NB4 (cell line): ENCODE measurements around the gene CYB561D2.

Experiments used
- DNase-seq: peaks from one replicate; pipeline ENCODE4 v3.0.0; 2010; ENCODE audit warnings: low read depth
- H3K4me3 ChIP-seq: one replicate; pipeline ENCODE4 v1.5.1; 2011; ENCODE audit warnings: mild to moderate bottlenecking, low read depth, low read length, moderate library complexity
- CTCF ChIP-seq: IDR thresholded peaks from one replicate; pipeline ENCODE4 v1.5.1; 2012; ENCODE audit warnings: low read depth, low read length
- MAX ChIP-seq: IDR thresholded peaks from 2 replicates; pipeline ENCODE4 v1.6.1; 2011; ENCODE audit warnings: low read depth, low read length
- MYC ChIP-seq: IDR thresholded peaks from 2 replicates; pipeline ENCODE4 v1.6.1; 2011; ENCODE audit warnings: low read depth, low read length
- POLR2A ChIP-seq: IDR thresholded peaks from 2 replicates; pipeline ENCODE4 v1.6.1; 2011; ENCODE audit warnings: mild to moderate bottlenecking; ENCODE audit not compliant: insufficient read length; ENCODE audit errors: extremely low read depth

Gene CYB561D2

GRCh38 chr3:50338965-50339364 lies 11.7 kb upstream of the CYB561D2 start:
- TF ChIP-seq MAX, result no peak
- TF ChIP-seq POLR2A, result no peak
- TF ChIP-seq MYC, result no peak
- TF ChIP-seq CTCF, result no peak
- peak overlapping the region; percentile 99 for H3K4me3 ChIP-seq
- DNase-seq, result peak; percentile 68

- TF ChIP-seq POLR2A, result no peak
- no peak for TF ChIP-seq MYC
- no peak for TF ChIP-seq CTCF
- TF ChIP-seq MAX, result no peak
- peak overlapping the region; percentile 99 for H3K4me3 ChIP-seq
- peak; percentile 69 for DNase-seq
These were observed 11.0 kb upstream of the CYB561D2 start for GRCh38 chr3:50339485-50340146.

- no peak for DNase-seq
- peak overlapping the region; percentile 99 for H3K4me3 ChIP-seq
- no peak for TF ChIP-seq MAX
These were observed 10.6 kb upstream of the CYB561D2 start for GRCh38 chr3:50340147-50340447.

GRCh38 chr3:50340448-50341329 lies 10.0 kb upstream of the CYB561D2 start, which contains the start of gene RASSF1:
Gene RASSF1, minus strand, starts transcription at chr3:50340836. Its CDS starts 31 bp downstream, at chr3:50340805.
- H3K4me3 ChIP-seq, result peak within 1 kb of the TSS; percentile 99
- DNase-seq, result peak; percentile 98
- no peak for TF ChIP-seq CTCF
- TF ChIP-seq POLR2A, result peak; percentile 84
- TF ChIP-seq MYC, result peak; percentile 95
- TF ChIP-seq MAX, result peak; percentile 92

- TF ChIP-seq CTCF (no peak), POLR2A (no peak), MAX (no peak), MYC (no peak)
- no peak for DNase-seq
These were observed 9.1 kb upstream of the CYB561D2 start for GRCh38 chr3:50341537-50341936.

More at GRCh38 chr3:50341537-50341936, 9.1 kb upstream of the CYB561D2 start:
- peak overlapping the region; percentile 64 for H3K4me3 ChIP-seq
